Activated CD4-positive, alpha-beta T cell treated with anti-CD3 and anti-CD28 coated beads, Interleukin-2, Interleukin-6, amounts not matched to agents 100 ng/mL and 50 ng/mL, durations not matched to agents 16 hours and 8 hours (primary cell): Measurements from ENCODE around the gene GDNF.
"Not testable (repeated sequence)": the region's sequence is repeated elsewhere in the genome, so short reads cannot be mapped to it uniquely, and the experiment has no call there.

Experiments
- DNase-seq: peaks from one replicate; pipeline ENCODE4 v3.0.0-alpha.2; 2020

Gene GDNF

GRCh38 chr5:37839407-37840052 is at the start of gene GDNF:
TSS of gene GDNF (minus strand) at chr5:37840041. CDS start at chr5:37834796, 5,245 bp downstream.
- peak; percentile 22 for DNase-seq

GRCh38 chr5:37888476-37888875 is 48.6 kb upstream of the GDNF start:
- DNase-seq, result no peak

- DNase-seq, result no peak
These were observed 46.5 kb upstream of the GDNF start for GRCh38 chr5:37886242-37886905.

GRCh38 chr5:37882636-37883035 is 42.8 kb upstream of the GDNF start:
- DNase-seq, result no peak

GRCh38 chr5:37881359-37881758 is 41.5 kb upstream of the GDNF start:
- DNase-seq, result no peak

GRCh38 chr5:37876943-37877342 is 37.1 kb upstream of the GDNF start:
- no peak for DNase-seq

- no peak for DNase-seq
These were observed 36.4 kb upstream of the GDNF start for GRCh38 chr5:37876245-37876644.

- no peak for DNase-seq
These were observed 35.4 kb upstream of the GDNF start for GRCh38 chr5:37875051-37875787.

- DNase-seq, result no peak
These were observed 34.1 kb upstream of the GDNF start for GRCh38 chr5:37873988-37874387.

GRCh38 chr5:37871023-37871815 is 31.4 kb upstream of the GDNF start:
- DNase-seq, result no peak

- DNase-seq, result no peak
These were observed 29.4 kb upstream of the GDNF start for GRCh38 chr5:37869216-37869615.

GRCh38 chr5:37867654-37868053 is 27.8 kb upstream of the GDNF start:
- DNase-seq, result no peak

GRCh38 chr5:37862907-37863306 is 23.1 kb upstream of the GDNF start:
- not testable (repeated sequence) for DNase-seq

- no peak for DNase-seq
These were observed 20.4 kb upstream of the GDNF start for GRCh38 chr5:37860206-37860605.

GRCh38 chr5:37859805-37860204 is 20.0 kb upstream of the GDNF start:
- no peak for DNase-seq

- DNase-seq, result no peak
These were observed 18.4 kb upstream of the GDNF start for GRCh38 chr5:37858250-37858649.

- no peak for DNase-seq
These were observed 17.9 kb upstream of the GDNF start for GRCh38 chr5:37857696-37858095.

GRCh38 chr5:37855438-37855837 is 15.6 kb upstream of the GDNF start:
- no peak for DNase-seq

- no peak for DNase-seq
These were observed 11.5 kb upstream of the GDNF start for GRCh38 chr5:37851305-37851704.

GRCh38 chr5:37850226-37850865 is 10.5 kb upstream of the GDNF start:
- DNase-seq, result no peak

- no peak for DNase-seq
These were observed 9.8 kb upstream of the GDNF start for GRCh38 chr5:37849641-37850040.

- DNase-seq, result no peak
These were observed 8.2 kb upstream of the GDNF start for GRCh38 chr5:37847978-37848425.
